ENCODE measurements around the gene ZMIZ1.

ZMIZ1 gene

GRCh38 chr10:79097021-79097872 lies 28.5 kb downstream of the ZMIZ1 start:
- no peak for DNase-seq (ENCODE audit: low spot score)

- DNase-seq (ENCODE audit: low spot score), result no peak
Measured at GRCh38 chr10:79098061-79098460, 29.3 kb downstream of the ZMIZ1 start.

- DNase-seq (ENCODE audit: low spot score), result no peak
Measured at GRCh38 chr10:79098596-79099015, 29.8 kb downstream of the ZMIZ1 start.

- DNase-seq (ENCODE audit: low spot score), result no peak
Measured at GRCh38 chr10:79099898-79100448, 31.2 kb downstream of the ZMIZ1 start.

GRCh38 chr10:79100771-79101170 lies 32.0 kb downstream of the ZMIZ1 start:
- DNase-seq (ENCODE audit: low spot score), result no peak

- DNase-seq (ENCODE audit: low spot score), result no peak
Measured at GRCh38 chr10:79101560-79102497, 33.1 kb downstream of the ZMIZ1 start.

- DNase-seq (ENCODE audit: low spot score), result no peak
Measured at GRCh38 chr10:79102498-79102874, 33.7 kb downstream of the ZMIZ1 start.

- DNase-seq (ENCODE audit: low spot score), result no peak
Measured at GRCh38 chr10:79103129-79103528, 34.4 kb downstream of the ZMIZ1 start.

- DNase-seq (ENCODE audit: low spot score), result no peak
Measured at GRCh38 chr10:79103585-79103984, 34.8 kb downstream of the ZMIZ1 start.

GRCh38 chr10:79105150-79105739 lies 36.5 kb downstream of the ZMIZ1 start:
- no peak for DNase-seq (ENCODE audit: low spot score)

- DNase-seq (ENCODE audit: low spot score), result no peak
Measured at GRCh38 chr10:79105818-79106217, 37.1 kb downstream of the ZMIZ1 start.

GRCh38 chr10:79106256-79107050 lies 37.7 kb downstream of the ZMIZ1 start:
- DNase-seq (ENCODE audit: low spot score), result no peak

- DNase-seq (ENCODE audit: low spot score), result no peak
Measured at GRCh38 chr10:79107736-79108264, 39.0 kb downstream of the ZMIZ1 start.

- DNase-seq (ENCODE audit: low spot score), result no peak
Measured at GRCh38 chr10:79108728-79109127, 40.0 kb downstream of the ZMIZ1 start.

GRCh38 chr10:79111427-79111826 lies 42.7 kb downstream of the ZMIZ1 start:
- no peak for DNase-seq (ENCODE audit: low spot score)

GRCh38 chr10:79111846-79112614 lies 43.3 kb downstream of the ZMIZ1 start:
- DNase-seq (ENCODE audit: low spot score), result no peak

- DNase-seq (ENCODE audit: low spot score), result no peak
Measured at GRCh38 chr10:79112881-79113431, 44.2 kb downstream of the ZMIZ1 start.

GRCh38 chr10:79113827-79114226 lies 45.1 kb downstream of the ZMIZ1 start:
- no peak for DNase-seq (ENCODE audit: low spot score)

GRCh38 chr10:79115302-79115701 lies 46.5 kb downstream of the ZMIZ1 start:
- no peak for DNase-seq (ENCODE audit: low spot score)

GRCh38 chr10:79116368-79116767 lies 47.6 kb downstream of the ZMIZ1 start:
- no peak for DNase-seq (ENCODE audit: low spot score)

All from globus pallidus (tissue), 1 donor.